Dendritic cell treated with granulocyte-macrophage colony-stimulating factor and Interleukin-4, amounts not matched to agents 40 ng/mL and 50 ng/mL, for 4 days (primary cell): ENCODE data around the gene LYZ.
"Not testable (repeated sequence)": the region's sequence is repeated elsewhere in the genome, so short reads cannot be mapped to it uniquely, and the experiment has no call there.

Source experiments
- H3K27ac Mint-ChIP-seq: one replicate; pipeline ENCODE4 v1.8.0; 2022; ENCODE audit warnings: mild to moderate bottlenecking, mixed read lengths
- H3K27me3 Mint-ChIP-seq: one replicate; pipeline ENCODE4 v1.8.0; 2022; ENCODE audit warnings: mild to moderate bottlenecking, mixed read lengths
- H3K36me3 Mint-ChIP-seq: one replicate; pipeline ENCODE4 v1.8.0; 2022; ENCODE audit warnings: low read depth, mixed read lengths
- H3K4me1 Mint-ChIP-seq: one replicate; pipeline ENCODE4 v1.8.0; 2022; ENCODE audit warnings: low read depth, mixed read lengths
- H3K4me3 Mint-ChIP-seq: one replicate; pipeline ENCODE4 v1.8.0; 2022; ENCODE audit warnings: mild to moderate bottlenecking, moderate library complexity, mixed read lengths
- H3K9me3 Mint-ChIP-seq: one replicate; pipeline ENCODE4 v1.8.0; 2022; ENCODE audit warnings: mixed read lengths
- intact Hi-C: fragments of 100-400 bp; cut with micrococcal nuclease; formaldehyde crosslinking; loops from one replicate; pipeline ENCODE4 v1.15.0; 2022

Gene LYZ

DNA sequence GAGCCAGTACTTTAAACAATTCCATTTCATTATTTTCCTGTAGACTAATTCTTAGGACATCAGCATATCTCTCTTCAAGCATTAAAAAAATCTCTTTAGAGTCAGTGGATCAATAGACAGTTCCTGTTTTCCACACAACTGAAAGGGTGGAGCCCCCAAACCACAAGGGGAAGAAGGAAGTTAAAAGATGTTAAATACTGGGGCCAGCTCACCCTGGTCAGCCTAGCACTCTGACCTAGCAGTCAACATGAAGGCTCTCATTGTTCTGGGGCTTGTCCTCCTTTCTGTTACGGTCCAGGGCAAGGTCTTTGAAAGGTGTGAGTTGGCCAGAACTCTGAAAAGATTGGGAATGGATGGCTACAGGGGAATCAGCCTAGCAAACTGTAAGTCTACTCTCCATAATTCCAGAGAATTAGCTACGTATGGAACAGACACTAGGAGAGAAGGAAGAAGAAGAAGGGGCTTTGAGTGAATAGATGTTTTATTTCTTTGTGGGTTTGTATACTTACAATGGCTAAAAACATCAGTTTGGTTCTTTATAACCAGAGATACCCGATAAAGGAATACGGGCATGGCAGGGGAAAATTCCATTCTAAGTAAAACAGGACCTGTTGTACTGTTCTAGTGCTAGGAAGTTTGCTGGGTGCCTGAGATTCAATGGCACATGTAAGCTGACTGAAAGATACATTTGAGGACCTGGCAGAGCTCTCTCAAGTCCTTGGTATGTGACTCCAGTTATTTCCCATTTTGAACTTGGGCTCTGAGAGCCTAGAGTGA is at the start of gene LYZ:
LYZ (plus strand) TSS at position 220 of the 777 bp plus-strand sequence; CDS start at position 248, 28 bp downstream.
- intact Hi-C loops: loop anchor here (1.0 to 2.0 kb wide), 2 partner anchors 10 to 58 kb away; no protein-coding TSS in a partner anchor
- peak within 1 kb of the TSS; percentile 91 for H3K27ac Mint-ChIP-seq
- H3K27me3 Mint-ChIP-seq: no peaks in the 10 kb centered on the region

DNA sequence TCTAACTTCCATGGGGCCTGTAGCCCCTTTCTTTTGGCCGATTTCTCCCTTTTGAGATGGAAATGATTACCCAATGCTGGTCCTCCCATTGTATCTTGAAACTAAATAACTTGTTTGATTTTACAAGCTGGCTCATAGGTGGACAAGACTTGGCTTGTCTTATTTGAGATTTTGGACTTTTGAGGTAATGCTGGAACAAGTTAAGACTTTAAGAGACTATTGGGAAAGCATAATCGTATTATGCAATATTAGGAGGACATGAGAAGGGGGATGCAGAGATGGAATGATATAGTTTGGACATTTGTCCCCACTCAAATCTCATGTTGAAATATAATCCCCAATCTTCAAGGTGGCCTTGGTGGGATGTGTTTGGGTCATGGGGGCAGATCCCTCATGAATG is 49.2 kb upstream of the LYZ start:
- H3K27me3 Mint-ChIP-seq: no peaks in the 10 kb centered on the region
- H3K27ac Mint-ChIP-seq: no peak overlapping the region
- H3K9me3 Mint-ChIP-seq: peaks cover 5% of the 10 kb centered on the region
- H3K4me3 Mint-ChIP-seq: no peak overlapping the region
- no peaks in the 10 kb centered on the region for H3K36me3 Mint-ChIP-seq
- intact Hi-C loops: no loop called here
- peaks cover 11% of the 10 kb centered on the region for H3K4me1 Mint-ChIP-seq

More for the DNA sequence above, at the start of gene LYZ:
- H3K4me3 Mint-ChIP-seq: peak within 1 kb of the TSS; percentile 91
- H3K4me1 Mint-ChIP-seq: peaks cover 27% of the 10 kb centered on the region
- peaks cover 31% of the 10 kb centered on the region for H3K36me3 Mint-ChIP-seq
- H3K9me3 Mint-ChIP-seq: no peaks in the 10 kb centered on the region

GRCh38 chr12:69304284-69304683 is 43.9 kb upstream of the LYZ start:
- Mint-ChIP-seq H3K27ac (no peak overlapping the region), H3K36me3 (peaks cover 5% of the 10 kb centered on the region), H3K9me3 (peaks cover 17% of the 10 kb centered on the region), H3K27me3 (no peaks in the 10 kb centered on the region), H3K4me3 (no peak overlapping the region), H3K4me1 (no peaks in the 10 kb centered on the region)
- intact Hi-C loops: no loop called here

DNA sequence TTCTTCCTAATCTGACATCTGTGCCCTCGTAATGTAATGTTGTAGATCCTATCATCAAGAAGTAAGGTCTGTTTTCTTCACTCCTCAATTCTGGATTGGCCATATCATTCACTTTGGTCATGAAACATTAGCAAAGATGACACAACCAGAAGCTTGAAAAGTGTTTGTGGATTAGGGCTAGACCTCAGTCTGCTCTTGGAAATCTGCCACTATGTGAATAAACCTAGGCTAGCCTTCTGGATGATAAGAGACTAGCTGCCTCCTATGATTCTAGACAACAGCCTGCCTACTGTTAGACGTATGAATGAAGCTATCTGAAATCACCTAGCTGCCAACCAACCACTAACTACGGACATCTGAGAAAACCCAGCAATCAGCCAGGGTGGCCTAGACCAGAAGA is 38.7 kb upstream of the LYZ start:
- H3K36me3 Mint-ChIP-seq: peaks cover 5% of the 10 kb centered on the region
- H3K4me3 Mint-ChIP-seq: no peak overlapping the region
- intact Hi-C loops: no loop called here
- H3K9me3 Mint-ChIP-seq: peaks cover 12% of the 10 kb centered on the region
- peaks cover 9% of the 10 kb centered on the region for H3K4me1 Mint-ChIP-seq
- H3K27ac Mint-ChIP-seq: no peak overlapping the region
- H3K27me3 Mint-ChIP-seq: no peaks in the 10 kb centered on the region

- Mint-ChIP-seq H3K4me3 (no peak overlapping the region), H3K27me3 (no peaks in the 10 kb centered on the region), H3K27ac (no peak overlapping the region), H3K36me3 (no peaks in the 10 kb centered on the region), H3K4me1 (peaks cover 9% of the 10 kb centered on the region), H3K9me3 (peaks cover 20% of the 10 kb centered on the region)
- intact Hi-C loops: no loop called here
Observed at GRCh38 chr12:69313209-69313608, 35.0 kb upstream of the LYZ start.

DNA sequence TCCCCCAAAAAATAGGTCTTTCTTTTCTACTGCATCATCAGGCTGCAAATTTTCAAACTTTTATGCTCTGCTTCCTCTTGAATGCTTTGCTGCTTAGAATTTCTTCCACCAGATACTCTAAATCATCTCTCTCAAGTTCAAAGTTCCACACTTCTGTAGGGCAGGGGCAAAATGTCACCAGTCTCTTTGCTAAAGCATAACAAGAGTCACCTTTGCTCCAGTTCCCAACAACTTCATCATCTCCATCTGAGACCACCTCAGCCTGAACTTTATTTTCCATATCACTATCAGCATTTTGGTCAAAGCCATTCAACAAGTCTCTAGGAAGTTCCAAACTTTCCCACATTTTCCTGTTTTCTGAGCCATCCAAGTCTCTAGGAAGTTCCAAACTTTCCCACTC is 31.4 kb upstream of the LYZ start:
- intact Hi-C loops, H3K4me3 Mint-ChIP-seq, H3K36me3 Mint-ChIP-seq, H3K27me3 Mint-ChIP-seq, H3K27ac Mint-ChIP-seq: not testable (repeated sequence)
- Mint-ChIP-seq H3K9me3 (peaks cover 25% of the 10 kb centered on the region), H3K4me1 (peaks cover 19% of the 10 kb centered on the region)

GRCh38 chr12:69317233-69317632 is 30.9 kb upstream of the LYZ start:
- H3K36me3 Mint-ChIP-seq, intact Hi-C loops, H3K4me3 Mint-ChIP-seq, H3K27ac Mint-ChIP-seq, H3K27me3 Mint-ChIP-seq: not testable (repeated sequence)
- Mint-ChIP-seq H3K4me1 (peaks cover 20% of the 10 kb centered on the region), H3K9me3 (peaks cover 25% of the 10 kb centered on the region)

- intact Hi-C loops: no loop called here
- Mint-ChIP-seq H3K4me1 (peaks cover 30% of the 10 kb centered on the region), H3K4me3 (no peak overlapping the region), H3K27me3 (no peaks in the 10 kb centered on the region), H3K9me3 (peaks cover 25% of the 10 kb centered on the region), H3K36me3 (peaks cover 6% of the 10 kb centered on the region), H3K27ac (no peak overlapping the region)
Observed at GRCh38 chr12:69318225-69318624, 30.0 kb upstream of the LYZ start.

GRCh38 chr12:69321351-69321750 is 26.8 kb upstream of the LYZ start:
- peaks cover 13% of the 10 kb centered on the region for H3K9me3 Mint-ChIP-seq
- peak overlapping the region; percentile 68 for H3K27ac Mint-ChIP-seq
- no peak overlapping the region for H3K4me3 Mint-ChIP-seq
- H3K36me3 Mint-ChIP-seq: peaks cover 6% of the 10 kb centered on the region
- intact Hi-C loops: no loop called here
- peaks cover 53% of the 10 kb centered on the region for H3K4me1 Mint-ChIP-seq
- H3K27me3 Mint-ChIP-seq: no peaks in the 10 kb centered on the region

GRCh38 chr12:69324797-69325466 is 23.2 kb upstream of the LYZ start:
- Mint-ChIP-seq H3K36me3 (peaks cover 6% of the 10 kb centered on the region), H3K4me3 (peak overlapping the region; percentile 63), H3K9me3 (no peaks in the 10 kb centered on the region), H3K4me1 (peaks cover 79% of the 10 kb centered on the region), H3K27me3 (no peaks in the 10 kb centered on the region), H3K27ac (peak overlapping the region; percentile 82)
- intact Hi-C loops: no loop called here

DNA sequence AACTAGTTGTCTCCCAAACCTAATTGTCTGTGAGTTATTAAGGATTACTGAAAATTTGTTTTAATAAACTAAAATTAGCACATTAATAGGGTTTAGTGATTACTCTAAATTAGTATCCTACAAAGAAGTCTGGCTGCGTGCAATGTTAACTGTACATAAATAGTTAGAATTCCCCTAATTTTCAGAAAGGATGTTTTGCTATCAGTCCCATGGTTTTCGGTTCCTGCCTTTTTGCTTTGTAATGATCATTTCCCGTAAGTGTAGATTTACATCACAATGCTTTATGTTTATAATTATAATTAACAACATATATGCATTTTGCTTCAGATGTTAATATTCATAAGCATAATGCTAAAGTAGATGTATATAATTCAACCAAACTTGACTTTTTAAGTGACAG is 19.8 kb upstream of the LYZ start:
- Mint-ChIP-seq H3K36me3 (no peaks in the 10 kb centered on the region), H3K4me1 (peaks cover 72% of the 10 kb centered on the region), H3K9me3 (no peaks in the 10 kb centered on the region), H3K27ac (peak overlapping the region; percentile 85), H3K27me3 (no peaks in the 10 kb centered on the region), H3K4me3 (no peak overlapping the region)
- intact Hi-C loops: no loop called here

GRCh38 chr12:69329669-69330428 is 18.3 kb upstream of the LYZ start:
- no peaks in the 10 kb centered on the region for H3K9me3 Mint-ChIP-seq
- peak overlapping the region; percentile 69 for H3K4me3 Mint-ChIP-seq
- H3K27ac Mint-ChIP-seq: peak overlapping the region; percentile 85
- H3K27me3 Mint-ChIP-seq: no peaks in the 10 kb centered on the region
- H3K36me3 Mint-ChIP-seq: no peaks in the 10 kb centered on the region
- intact Hi-C loops: no loop called here
- peaks cover 68% of the 10 kb centered on the region for H3K4me1 Mint-ChIP-seq

DNA sequence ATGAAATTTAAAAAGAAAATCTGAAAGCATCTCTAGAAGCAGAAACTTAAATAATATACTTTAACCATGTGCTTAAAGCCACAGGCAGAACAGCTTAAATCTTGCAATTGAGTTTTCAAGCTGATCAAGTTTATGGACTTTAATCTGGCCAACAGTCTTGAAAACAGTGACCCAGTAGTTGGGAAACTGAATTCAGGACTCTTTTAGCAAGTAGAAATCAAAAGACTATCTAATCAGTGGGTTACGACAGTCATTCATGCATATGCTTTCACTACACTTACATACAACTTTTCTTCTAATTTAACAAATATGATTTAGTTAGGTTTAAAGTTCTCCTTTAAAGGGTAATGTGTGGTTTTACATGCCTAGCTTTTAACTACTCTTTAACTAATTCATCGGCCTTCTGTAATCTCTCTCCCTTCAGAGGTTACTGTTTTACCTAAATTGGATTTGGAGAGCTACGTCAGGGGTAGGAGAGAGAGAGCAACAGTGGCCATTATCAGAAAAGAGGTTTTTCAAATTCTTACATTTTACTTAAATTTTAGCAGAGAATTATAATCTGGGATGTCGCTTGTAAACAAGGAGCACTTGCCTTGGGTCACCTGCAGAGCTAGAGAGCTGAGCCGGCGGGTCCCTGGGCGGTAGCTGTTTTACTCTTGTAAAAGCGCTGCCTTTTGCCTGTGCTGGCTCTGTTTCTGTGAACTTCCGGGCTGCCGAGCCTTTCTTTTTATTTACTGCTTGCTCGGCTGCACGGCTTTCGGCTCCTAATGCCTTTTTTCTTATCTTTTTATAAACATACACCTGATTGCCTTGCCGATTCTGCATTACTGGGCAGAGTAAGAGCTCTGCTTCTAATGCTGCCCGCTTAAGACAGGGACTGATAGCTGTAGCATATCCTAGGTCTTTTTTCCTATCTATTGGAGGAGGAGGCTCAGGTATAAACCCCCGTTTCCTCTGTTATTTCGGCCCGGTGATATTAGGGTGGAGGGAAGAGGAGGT is 17.4 kb upstream of the LYZ start:
- no peaks in the 10 kb centered on the region for H3K9me3 Mint-ChIP-seq
- no peaks in the 10 kb centered on the region for H3K27me3 Mint-ChIP-seq
- H3K27ac Mint-ChIP-seq: peak overlapping the region; percentile 85
- intact Hi-C loops: no loop called here
- peak overlapping the region; percentile 69 for H3K4me3 Mint-ChIP-seq
- no peaks in the 10 kb centered on the region for H3K36me3 Mint-ChIP-seq
- H3K4me1 Mint-ChIP-seq: peaks cover 65% of the 10 kb centered on the region
